ENCODE measurements around the gene COLEC12. TPM values are rescaled to one million over a fixed set of nuclear protein-coding genes. Genes with fewer than 3 reads are reported as not detected.
"Not testable (repeated sequence)": the region's sequence is repeated elsewhere in the genome, so short reads cannot be mapped to it uniquely, and the experiment has no call there.

Gene COLEC12
- total RNA-seq, 1 donor from 2014 or later, result 16.7 TPM

DNA sequence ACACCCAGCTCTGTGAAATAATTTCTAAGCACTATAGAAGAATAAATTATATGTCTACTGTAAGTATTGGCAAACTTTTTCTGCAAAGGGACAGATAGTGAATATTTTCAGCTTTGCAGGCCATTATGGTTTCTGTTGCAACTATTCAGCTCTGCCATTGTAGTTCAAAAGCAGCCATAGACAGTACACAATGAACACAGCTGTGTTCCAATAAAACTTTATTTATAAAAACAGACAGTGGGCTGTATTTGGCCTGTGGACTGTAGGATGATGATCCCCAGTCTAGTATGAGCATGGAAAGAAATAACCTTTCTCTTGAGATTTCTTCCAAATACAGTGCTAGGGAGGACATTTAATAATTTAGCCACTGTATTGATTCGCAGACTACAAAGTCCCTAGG is 197.5 kb downstream of the COLEC12 start:
- DNase-seq (ENCODE audit: low spot score in 2 of 2) (no peak), FAIRE-seq (no peak)

DNA sequence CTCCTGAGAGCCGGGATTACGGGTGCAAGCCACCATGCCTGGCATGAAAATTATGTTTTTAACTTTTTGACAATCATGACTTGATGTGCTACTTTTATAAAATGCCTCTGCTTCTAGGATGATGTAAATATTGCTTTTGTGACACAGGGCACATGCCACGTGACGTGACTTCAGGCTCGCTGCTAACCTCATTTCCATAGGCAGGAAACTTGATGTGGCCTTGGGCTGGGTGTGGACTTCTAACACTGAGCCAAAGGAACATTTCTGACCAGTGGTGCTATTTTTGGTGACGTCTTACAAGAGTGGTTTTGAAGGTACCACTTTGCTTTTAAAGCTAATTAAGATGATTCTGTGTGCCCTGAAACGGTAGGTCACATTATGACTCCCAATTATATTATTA is 198.4 kb downstream of the COLEC12 start:
- DNase-seq (ENCODE audit: low spot score in 2 of 2) (no peak), FAIRE-seq (no peak)

DNA sequence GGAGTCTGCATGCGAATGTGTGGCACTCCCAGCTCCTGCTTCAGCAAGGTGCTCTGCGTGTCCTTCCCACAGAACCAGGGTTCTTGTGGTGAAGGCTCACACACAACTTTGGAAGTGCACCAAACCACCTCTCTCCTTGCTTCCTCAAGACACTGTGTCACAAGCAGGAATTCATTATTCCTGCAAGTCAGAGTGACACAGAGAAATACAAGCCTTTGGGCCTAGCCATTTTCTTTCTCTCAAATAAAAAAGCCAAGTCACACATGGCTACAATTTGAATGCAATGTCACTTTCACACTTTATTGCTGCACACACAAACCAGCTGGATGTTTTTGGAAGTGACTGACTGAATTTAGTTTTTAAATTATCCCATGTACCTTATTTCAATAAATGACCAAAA is 202.6 kb downstream of the COLEC12 start:
- FAIRE-seq (no peak), DNase-seq (ENCODE audit: low spot score in 2 of 2) (no peak)

DNA sequence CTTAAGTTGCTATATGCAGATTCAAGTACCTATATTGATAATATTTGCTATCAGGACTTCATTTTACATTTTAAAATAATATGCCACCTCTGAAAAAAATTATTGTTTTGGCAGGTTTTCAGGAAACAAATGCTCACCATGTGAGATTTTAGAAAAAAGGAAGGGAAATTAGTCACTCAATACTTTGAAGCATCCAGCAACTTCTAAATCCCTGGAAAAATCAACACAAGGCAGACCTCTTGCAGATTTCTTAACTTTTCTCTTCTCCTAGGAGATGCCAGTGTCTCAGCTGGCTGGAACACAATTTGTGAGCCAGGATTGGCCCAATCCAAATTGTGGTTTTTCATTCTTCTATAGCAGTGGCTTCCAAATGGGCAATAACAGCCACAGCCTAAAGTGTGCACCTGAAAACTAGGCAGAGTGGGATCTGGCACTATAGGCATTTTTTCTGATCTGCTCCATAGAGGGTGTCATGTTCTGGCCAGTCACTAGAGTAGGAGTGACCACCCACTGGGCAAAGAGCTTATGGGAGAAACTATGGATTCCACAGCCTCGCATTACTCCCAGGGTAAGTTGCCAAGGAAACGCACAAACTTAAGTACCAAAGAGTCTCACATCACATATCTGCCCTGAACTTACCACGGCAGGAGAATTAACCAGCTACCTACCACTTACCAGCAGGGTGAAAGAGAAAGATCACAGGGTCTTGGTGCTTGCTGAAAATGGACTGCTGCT is 204.6 kb downstream of the COLEC12 start:
- DNase-seq (ENCODE audit: low spot score in 2 of 2) (no peak), FAIRE-seq (no peak)

DNA sequence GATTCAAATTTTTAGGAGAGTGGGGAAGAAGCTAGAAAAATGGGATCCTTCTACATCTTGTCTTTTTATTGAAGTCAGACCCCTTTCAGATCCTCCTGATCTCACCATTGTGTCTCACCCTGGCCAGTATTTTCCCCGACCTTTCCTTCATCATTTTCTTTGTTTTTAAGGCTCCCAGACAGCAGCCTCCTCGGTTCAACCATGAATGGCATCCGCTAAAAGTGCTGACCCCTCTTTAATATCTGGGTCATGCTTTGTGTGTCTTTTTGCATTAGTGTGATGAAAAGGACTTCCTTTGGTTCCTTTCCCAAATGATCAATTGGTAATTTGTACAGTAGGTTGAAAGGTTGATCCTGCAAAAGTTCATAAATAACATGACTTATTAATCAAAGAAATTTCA is 205.9 kb downstream of the COLEC12 start:
- no peak for DNase-seq (ENCODE audit: low spot score in 2 of 2)
- no peak for FAIRE-seq

DNA sequence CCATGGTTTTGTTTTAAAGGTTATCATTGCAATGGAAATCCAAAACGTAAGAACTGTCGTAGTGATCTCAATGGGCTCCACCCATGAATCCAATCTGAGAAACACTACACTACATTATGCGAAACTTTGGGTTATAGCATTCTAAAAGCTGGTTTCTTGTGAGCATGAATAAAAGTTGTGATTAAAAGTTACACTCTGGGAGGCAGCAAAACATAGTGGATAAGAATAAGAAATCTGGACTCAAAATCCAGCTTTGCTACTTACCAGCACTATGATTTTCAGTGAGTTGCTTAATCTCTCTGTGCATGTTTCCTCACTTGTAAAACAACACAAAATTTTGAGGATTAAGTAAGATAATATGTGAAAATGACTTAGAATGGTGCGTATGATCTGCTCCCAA is 207.0 kb downstream of the COLEC12 start:
- no peak for FAIRE-seq
- no peak for DNase-seq (ENCODE audit: low spot score in 2 of 2)

DNA sequence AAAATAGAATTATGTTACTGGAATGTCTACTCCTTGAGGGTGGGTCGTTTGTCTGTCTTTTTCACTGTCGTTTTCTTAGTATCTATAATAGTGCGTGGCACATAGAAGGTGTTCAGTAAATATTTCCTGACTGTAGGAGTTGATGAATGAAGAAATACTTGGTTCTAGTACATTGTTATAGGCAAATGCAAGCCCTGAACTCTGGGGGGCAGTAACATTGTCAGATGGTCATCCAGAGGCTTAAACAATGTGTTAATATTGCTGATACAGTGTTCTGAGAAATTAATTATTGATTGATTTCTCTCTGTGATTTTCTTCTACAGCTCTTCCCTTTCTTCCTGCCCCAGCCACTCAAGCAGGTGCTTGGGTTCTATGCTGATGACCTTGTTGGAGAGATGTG is 208.2 kb downstream of the COLEC12 start:
- no peak for DNase-seq (ENCODE audit: low spot score in 2 of 2)
- FAIRE-seq, result no peak

DNA sequence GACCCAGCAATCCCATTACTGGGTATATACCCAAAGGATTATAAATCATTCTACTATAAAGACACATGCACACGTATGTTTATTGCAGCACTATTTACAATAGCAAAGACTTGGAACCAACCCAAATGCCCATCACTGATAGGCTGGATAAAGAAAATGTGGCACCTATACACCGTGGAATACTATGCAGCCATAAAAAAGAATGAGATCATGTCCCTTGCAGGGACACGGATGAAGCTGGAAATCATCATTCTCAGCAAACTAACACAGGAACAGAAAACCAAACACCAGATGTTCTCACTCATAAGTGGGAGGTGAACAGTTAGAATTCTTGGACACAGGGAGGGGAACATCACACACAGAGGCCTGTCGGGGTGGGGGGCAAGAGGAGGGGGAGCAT is 210.5 kb downstream of the COLEC12 start:
- not testable (repeated sequence) for FAIRE-seq; DNase-seq (ENCODE audit: low spot score in 2 of 2)

DNA sequence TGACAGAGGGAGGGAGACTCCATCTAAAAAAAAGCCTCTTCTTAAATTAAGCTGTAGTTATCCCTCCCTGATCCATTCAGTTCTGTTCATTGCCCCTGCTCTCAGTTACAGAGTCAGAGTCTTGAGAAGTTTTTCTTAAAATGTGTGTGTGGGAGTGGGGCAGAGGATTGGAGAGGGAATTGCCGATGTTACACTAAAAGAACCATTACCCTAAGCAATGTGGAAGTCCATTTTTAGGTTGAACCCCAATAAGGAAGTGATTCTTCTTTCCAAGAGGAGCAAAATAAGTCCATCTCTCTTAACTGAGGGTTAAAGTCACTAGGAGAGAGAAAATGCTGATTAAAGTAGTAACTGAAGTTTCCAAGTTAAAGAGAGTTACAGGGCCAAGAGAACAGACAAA is 211.5 kb downstream of the COLEC12 start:
- FAIRE-seq, result no peak
- no peak for DNase-seq (ENCODE audit: low spot score in 2 of 2)

DNA sequence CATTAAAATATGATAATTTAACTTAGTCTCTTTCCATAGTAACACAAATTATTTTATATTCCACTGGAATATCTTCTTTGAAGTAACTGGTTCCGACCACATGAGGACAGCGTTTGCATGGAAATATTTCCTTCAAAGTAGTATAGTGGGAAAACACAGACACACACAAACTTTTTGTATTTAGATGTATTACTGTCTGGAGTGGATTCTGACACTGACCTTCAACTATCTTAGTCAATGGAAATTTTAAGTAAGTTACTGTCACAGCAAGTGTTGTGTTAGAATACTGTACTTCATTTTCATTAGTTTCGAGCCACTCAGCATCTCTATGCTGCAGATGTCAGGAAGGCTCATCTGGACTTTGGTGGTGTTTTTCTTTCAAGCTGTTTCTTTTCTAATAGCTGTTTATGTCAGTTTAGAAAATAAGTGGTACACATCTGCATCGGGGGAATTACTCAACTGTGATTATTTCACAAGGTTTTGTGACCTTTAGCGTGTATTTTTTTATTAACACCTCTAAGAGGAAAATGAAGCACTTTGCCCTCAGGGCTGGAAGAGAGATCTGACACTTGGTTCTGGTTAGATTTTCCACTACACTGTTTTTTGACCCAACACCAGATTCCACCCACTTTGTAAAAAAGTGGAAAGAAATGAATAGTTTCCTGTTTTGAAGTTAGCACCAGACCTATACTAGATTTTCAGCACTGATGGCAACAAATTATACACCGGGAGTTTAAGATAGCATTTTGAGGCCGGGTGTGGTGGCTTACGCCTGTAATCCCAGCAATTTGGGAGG is 213.8 kb downstream of the COLEC12 start:
- FAIRE-seq (peak; percentile 34), DNase-seq (ENCODE audit: low spot score in 2 of 2) (peak in 1 of 2 donors; percentile 23)

DNA sequence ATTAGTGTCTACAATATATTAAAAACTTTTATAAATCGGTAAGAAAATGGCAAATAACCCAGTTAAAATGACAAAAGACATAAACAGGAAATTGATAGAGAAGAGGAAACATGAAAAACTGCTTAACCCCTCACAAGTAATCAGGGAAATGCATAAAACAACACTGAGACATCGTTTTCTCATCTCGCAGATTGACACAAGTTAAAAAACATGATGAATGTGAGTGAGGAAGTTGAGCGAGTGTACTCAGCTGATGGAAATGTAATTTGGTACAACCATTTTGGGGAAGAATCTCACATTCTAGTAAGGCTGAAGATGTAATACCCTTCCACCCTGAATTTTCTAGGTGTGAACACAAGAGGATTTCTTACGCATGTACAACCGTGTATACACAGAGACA is 214.7 kb downstream of the COLEC12 start:
- no peak for DNase-seq (ENCODE audit: low spot score in 2 of 2)
- FAIRE-seq, result no peak

DNA sequence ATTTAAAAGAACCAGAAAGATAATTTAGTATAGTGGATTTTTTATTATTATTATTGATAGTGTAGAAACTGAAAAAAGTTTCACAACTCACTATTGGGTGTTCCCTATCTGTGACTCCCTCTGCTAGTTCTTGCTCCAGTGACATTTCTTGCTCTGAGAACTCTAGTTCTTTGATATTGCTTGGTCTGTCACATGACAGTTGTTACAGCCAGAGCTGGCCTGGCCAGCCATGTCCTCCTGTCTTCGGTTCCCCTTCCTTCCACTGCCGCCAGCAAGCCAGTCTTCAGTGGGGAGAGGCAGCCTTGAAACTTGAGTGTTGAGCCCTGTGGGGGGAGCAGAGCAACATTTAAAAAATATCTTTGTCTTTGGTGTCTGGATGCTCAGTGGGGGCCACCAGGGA is 225.0 kb downstream of the COLEC12 start:
- no peak for FAIRE-seq
- no peak for DNase-seq (ENCODE audit: low spot score in 2 of 2)

DNA sequence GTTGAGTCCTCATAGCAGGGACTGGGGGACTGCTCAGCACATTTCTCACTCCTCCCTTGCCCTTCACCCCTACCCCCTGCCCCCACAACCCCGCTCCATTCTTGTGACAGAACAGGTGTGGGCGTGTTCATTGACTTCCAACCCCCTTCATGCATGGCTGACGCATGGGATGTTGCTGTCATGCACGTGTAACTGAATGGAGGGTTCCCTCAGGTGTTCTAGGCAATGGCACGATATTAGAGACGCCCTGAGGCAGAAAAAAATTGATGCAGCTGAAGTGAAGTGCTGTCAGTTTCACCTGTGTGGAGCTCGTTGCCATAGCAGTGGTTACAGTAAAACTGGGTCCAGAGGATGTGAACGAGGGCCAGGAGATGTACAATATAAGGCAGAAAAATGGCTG is 226.2 kb downstream of the COLEC12 start:
- FAIRE-seq, result no peak
- DNase-seq (ENCODE audit: low spot score in 2 of 2), result no peak

DNA sequence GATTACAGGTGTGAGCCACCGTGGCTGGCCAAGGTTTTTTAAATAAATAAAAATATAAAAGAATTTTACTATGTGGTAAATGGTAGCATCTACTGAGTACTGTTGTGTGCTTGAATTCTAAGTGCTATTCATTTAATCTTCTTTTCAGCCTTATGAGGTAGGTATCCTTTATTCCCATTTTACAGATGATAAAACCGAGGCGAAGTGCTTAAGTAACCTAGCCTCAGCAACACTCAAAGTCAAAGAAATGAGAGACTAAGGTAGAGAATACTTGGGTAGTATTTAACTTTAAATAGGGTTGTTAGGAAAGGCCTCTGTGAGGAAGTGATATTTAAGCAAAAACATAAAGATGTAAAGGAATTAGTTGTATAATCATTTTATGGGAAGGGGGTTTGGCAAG is 227.0 kb downstream of the COLEC12 start:
- no peak for FAIRE-seq
- no peak for DNase-seq (ENCODE audit: low spot score in 2 of 2)

DNA sequence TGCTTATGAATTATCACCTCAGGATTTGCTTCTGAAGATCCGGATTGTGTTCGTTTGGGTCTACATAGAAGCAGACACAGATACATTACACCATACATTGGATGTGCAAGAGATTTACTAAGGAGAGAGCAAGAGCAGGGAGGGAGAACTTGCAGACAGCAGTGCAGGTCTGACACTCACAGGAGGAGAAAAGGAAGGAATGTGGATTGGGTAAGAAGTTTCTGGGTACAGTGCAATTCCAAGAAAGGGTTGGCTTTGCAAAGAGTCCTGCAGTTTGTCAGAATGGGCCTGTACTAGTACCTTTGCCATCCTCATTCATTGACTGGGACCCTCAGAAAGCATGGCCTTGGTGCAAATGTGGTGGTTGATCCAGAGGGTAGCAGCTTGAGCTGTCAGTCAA is 227.9 kb downstream of the COLEC12 start:
- DNase-seq (ENCODE audit: low spot score in 2 of 2), result no peak
- FAIRE-seq, result no peak

DNA sequence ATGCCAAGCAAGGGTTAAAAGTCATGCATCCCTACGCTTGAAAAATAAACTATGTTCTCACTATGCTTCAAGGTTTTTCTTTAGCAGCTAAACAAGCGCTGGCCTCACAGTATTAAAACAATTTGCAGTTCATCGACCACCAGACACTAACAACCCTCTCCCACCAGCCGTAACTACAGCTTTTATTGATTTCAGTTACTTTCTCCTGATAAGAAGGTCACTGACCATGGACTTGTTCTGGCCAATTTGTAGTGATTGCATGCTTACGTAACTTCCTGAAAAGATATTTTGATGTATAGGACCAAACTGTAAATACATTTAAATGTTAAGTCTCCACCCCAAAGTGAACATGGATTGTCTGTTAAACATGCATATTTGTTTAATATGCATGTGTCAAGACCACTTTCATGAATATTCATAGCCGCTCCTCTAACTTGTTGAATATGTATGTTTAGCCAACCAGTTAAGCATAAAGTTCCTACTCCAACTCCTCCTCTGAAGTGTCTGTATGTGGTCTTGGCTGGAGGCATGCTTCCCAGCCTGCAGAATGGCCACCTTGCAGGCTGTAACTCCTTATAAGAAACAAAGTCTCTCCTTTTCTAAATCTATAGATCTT is 230.9 kb downstream of the COLEC12 start:
- FAIRE-seq (no peak), DNase-seq (ENCODE audit: low spot score in 2 of 2) (no peak)

DNA sequence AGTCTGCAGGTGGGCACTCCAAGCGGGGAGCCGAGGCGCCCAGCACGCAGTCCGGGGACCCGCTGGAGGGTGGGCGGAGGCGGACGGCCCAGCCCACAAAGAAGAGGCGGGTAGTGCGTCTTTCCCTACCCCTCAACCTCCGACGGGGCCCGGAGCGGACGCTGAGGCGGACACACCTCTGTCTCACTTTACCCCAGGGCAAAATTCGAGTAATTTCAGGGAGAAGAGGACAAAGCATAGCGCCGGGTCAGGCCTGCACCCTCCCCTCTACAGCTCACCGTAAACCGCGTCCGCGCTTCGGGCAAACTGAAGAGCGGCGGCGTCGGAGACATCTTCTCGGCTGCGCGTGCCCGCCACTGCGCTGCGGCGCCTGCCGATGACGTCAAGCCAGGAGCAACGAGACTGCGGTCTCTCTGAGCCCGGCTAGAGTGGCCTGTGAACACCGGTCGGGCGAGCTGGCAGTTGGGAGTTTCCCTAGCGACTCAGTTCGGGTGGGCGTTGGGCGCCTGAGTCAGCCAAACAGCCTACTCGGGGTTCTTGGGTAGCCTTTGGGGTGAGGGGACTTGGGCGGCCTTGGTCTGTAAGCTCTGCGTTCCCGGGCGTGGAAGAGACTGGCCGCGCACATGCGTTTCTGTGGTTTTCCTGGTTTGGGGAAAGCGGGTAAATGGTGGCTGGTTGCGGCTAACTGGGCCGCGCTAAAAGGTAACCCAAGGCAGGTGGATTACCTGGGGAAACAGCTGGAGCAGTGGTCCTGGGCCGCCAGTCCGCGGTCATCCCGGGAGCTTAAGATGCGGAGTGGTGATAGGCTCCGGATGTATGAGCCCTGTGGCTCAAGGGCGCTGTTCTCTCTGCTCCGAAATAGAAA is 232.6 kb downstream of the COLEC12 start, which contains the start of gene THOC1:
TSS of gene THOC1 (minus strand) at position 360 of the 865 bp plus-strand sequence. CDS start at position 332, 28 bp downstream.
- FAIRE-seq (no peak), DNase-seq (ENCODE audit: low spot score in 2 of 2) (peak; percentile 79 to 90)

DNA sequence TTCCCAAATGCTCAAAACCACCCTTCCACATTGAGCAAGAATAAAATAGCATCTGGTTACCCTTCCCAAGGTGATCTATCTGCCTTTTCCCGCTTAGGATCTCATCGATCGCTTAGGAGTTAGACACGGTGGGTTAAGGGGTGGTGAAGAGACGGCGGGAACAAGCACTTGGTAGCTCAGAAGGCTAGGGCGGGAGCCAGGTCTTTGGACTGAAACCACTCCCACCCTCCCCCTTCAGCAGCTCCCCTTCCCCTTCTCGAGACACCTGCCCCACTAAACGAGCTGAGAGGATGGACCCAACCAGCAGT is 233.2 kb downstream of the COLEC12 start:
- FAIRE-seq (no peak), DNase-seq (ENCODE audit: low spot score in 2 of 2) (peak in 1 of 2 donors; percentile 42)
